ELR (cell line): ENCODE measurements around the gene RPS8.
A peak's percentile ranks its signal among the peaks of the same experiment; 100 is the strongest.
"Not testable (repeated sequence)": the region's sequence is repeated elsewhere in the genome, so short reads cannot be mapped to it uniquely, and the experiment has no call there.

Source experiments
- DNase-seq: peaks from one replicate; pipeline ENCODE4 v3.0.0-alpha.2; 2015; ENCODE audit warnings: low read depth

Gene RPS8

DNA sequence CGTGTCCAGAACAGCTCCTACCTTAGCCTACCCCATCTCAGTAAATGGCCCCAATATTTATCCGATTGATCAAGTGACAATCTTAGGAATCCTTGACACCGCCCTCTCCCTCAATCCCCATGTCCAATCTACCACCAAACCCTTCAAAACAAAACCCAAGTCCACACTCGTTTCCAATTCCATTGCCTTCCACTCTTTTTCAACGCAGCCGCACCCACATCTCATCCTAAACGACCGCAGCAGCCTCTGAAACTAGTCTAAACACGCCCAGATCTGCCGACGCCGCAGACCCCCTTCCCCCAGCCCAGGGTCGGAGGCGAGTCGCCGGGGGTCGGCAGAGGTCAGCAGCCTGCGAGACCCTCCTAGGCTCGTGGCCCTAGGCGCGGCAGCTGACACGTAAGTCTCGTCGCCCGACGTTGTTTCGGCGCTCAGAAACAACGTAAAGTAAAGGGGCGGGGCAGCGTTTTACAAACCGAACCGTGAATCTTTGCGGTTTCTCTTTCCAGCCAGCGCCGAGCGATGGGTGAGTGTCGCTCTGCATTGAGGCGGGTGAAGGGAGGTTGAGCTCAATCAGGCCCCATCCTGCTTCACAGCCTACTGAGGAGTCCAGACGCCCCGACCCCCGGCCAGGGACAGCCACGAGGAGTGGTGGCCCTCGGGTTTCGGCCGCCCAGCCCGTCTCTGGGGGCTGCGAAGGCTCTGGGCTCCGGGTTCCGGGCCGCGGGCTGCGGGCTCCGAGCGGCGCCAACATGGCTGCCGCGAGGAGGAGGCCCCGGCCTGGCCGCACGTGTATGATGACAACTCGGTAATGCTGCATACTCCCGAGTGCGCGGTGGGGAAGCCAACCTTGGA lies at the start of gene RPS8:
Gene RPS8, plus strand, starts transcription at position 463 of the 852 bp plus-strand sequence. Its CDS starts 57 bp downstream, at position 520.
- peak; percentile 97 for DNase-seq

DNA sequence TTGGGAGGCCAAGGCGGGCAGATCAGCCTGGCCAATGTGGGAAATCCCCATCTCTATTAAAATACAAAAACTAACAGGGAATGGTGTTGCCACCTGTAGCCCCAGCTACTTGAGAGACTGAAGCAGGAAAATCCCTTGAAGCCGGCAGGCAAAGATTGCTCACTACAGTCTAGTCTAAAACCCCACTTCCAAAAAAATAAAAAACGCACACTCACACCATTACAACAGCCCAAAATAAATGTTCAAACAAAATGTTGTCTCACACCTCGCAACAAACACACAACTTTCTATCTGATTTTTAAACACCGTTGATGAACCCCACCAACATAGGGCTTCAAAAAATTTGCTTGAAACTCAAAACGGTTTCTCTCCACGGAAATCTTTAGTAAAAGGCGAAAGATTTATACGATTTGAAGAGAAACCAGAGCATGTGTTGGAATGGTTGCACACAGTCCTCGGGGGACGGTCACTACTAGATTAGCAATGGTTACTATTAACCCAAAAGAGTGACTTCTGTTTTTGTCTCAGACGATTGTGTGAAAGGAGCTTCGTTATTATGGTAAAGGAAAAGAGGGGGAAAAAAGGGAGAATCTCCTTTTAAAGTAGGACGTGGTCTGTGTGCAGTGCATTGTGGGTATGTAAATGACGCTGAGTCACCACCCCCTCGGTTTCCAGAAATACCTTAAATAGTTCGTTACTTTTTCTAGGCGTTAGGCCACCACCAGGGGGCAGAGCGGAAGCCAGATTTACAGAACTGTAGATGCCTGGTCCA lies 44.4 kb upstream of the RPS8 start, which contains the start of gene RNU5D-1:
Gene RNU5D-1, minus strand, starts transcription at position 430 of the 772 bp plus-strand sequence.
- DNase-seq = peak; percentile 99

DNA sequence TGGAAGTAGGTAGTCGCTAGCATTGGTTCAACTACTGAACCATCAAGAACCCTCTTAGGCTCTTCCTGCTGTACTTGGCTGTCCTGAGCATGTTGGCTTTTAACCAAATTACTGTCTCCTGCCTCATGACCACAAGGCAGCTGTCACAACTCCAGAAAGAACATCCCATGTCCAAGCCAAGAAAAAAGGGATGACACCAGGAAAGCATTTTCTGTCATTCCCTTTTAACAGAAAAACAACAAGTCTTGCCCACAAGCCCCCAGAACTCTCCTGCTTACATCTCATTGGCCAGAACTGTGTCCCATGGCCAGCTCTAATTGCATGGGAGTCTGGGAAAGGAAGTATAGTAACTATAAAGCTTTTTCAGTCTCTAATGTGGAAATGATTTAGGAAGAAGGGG lies 42.0 kb upstream of the RPS8 start:
- peak; percentile 68 for DNase-seq

DNA sequence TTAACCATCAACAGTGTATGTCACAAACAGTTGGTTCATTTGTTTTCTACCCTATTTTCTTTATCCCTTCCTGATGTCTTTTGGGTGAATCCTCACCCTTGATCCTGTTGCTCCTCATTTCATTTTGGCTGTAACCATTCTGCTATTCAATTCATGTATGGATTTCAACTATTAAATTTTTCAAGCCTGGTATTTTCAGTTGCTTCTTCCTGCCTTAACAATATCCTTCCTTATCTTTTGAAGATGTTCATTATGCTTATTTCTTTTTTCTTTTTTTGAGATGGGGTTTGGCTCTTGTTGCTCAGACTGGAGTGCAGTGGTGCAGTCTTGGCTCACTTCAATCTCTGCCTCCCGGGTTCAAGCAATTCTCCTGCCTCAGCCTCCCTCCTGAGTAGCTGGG lies 41.6 kb upstream of the RPS8 start:
- DNase-seq = no peak

DNA sequence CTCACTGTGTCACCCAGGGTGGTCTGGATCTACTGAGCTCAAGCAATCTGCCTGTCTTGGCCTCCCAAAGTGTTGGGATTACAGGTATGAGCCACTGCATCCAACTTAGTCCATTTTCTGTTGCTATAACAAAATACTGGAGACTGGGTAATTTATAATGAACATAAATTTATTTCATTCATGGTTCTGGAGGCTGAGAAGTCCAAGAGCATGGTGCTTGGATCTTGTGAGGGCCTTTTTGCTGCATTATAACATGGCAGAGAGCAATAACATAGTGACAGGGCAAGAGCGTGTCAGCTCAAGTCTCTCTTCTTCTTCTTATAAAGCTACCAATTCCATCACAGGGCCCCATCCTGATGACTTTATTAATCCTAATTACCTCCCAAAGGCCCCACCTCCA lies 39.3 kb upstream of the RPS8 start:
- no peak for DNase-seq

DNA sequence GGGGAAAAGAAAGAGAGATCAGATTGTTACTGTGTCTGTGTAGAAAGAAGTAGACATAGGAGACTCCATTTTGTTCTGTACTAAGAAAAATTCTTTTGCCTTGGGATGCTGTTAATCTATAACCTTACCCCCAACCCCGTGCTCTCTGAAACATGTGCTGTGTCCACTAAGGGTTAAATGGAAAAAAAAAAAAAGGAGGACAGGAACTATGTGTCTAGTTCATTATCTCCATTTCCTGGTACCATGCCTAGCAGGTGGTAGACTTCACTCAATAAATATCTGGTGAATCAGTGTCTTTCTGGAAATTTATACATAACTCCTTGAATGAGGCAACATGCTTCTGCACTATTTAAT lies 36.4 kb upstream of the RPS8 start:
- DNase-seq = not testable (repeated sequence)

DNA sequence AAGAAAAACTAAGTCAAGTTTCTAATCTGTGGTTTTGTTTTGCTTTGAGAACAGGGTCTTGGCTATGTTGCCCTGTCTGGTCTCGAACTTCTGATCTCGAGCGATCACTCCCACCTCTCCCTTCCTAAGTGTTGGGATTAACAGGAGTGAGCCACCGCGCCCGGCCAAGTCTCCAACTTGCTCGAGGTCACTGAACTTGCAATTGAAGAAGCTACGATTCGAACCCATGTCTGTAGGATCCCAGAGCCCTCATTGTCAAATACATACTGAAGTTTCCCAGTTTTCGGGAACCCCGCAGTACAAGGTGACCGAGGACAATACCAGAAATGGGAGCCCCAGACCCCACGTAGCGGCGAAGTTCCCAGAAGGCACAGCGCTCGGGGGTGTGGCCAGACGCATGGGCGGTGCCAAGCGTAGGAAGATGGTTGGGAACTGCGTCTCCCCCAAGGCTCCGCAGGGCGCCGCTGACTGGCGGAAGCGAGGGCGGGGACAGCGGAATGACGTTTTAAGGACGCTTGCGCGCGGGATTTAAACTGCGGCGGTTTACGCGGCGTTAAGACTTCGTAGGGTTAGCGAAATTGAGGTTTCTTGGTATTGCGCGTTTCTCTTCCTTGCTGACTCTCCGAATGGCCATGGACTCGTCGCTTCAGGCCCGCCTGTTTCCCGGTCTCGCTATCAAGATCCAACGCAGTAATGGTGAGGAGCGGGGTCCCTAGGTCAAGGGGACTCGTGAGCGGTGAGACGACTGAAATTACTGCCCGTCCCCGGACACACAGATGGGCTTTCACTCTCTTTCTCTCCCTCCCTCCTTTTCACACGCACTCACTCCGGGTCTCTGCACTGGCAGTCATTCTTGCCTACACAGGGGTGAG lies 35.8 kb upstream of the RPS8 start, which contains the start of gene KIF2C:
Gene KIF2C, plus strand, starts transcription at position 531 of the 872 bp plus-strand sequence. Its CDS starts 96 bp downstream, at position 627.
- peak; percentile 98 for DNase-seq

DNA sequence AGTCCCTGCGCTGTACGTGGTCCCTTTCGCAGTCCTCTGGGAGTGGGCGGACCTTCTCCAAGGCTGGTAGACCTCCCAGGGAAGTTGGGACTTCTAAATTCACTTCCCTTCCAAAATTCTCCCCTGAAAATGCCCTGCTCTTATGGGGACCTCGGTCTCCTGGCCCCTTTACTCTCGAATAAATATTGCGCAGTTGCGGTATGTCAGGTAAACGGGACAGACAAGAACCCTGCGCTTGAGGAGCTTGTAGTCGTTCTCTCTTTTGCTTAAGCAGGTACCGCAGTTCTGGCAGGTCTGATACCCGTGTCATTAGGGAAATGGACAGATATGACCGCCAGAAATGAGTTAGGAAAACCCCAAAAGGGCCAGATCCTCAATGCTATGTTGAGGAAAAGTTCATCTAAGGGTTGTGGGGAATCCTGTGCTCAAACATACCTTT lies 35.1 kb upstream of the RPS8 start:
- no peak for DNase-seq

DNA sequence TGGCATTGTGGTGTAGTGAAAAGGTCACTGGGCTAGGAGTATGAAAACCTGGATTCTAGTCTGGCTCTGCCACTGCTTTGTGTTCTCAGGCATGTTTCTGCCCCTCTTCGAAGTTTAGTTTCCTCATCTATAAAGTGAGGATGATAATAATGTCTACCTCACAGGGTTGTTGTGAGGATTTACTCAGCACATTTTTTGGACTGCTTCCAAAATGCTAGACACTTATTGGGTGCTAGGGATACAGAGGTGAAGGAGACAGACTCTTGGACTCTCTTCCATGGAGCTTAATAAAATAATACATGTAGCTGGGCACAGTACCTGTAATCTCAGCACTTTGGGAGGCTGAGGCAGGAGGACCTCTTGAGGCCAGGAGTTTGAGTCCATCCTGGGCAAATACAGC lies 32.1 kb upstream of the RPS8 start:
- peak; percentile 23 for DNase-seq

DNA sequence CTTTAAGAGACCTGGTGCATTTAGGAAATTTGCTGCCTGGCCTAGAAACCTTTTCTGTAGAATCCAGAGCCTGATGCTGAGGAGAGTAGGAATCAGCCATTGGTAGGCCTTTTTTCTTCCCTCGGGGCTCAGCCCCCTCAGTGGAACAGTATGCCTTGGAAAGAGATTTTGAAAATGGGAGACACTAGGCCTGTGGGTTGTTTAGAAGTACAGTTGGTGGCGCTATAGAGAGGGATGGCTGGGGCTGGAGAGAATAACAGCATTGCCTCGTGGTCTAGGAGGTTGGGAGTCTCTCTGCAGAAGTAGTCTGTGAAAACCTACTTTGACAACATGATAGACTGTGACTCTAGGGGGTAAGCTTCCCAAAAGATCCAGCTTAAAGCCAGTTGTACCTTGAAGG lies 27.5 kb upstream of the RPS8 start:
- no peak for DNase-seq

DNA sequence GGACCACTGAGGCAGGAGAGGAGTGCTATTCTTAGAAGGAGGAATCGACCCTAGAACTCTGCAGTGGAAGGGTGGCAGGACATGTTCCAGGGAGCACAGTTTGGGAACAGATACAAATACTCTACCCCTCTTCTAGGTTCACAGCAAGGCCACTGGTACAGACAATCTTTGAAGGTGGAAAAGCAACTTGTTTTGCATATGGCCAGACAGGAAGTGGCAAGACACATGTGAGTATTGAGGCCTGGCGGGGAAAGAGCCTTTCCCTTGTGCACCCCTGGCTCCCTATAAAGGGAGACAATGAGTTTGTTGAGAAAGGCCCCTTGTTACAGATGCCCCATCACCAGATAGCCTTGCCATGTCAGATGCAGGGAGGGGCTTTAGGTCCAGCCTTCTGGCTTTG lies 17.9 kb upstream of the RPS8 start:
- no peak for DNase-seq

DNA sequence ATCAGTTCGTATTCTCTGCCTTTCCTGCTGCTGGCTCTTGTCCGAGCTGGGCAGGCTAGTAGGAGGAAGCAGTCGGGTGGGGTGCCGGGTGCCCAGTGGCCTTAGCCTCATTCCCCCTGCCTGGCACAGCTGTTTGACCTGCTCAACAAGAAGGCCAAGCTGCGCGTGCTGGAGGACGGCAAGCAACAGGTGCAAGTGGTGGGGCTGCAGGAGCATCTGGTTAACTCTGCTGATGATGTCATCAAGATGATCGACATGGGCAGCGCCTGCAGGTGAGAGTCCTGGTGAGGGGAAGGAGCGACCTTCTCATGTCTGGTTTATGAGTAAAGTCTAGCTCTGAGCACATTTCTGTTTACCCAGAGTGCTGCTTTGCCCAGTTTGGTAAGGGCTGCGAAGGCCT lies 16.3 kb upstream of the RPS8 start:
- DNase-seq = no peak

DNA sequence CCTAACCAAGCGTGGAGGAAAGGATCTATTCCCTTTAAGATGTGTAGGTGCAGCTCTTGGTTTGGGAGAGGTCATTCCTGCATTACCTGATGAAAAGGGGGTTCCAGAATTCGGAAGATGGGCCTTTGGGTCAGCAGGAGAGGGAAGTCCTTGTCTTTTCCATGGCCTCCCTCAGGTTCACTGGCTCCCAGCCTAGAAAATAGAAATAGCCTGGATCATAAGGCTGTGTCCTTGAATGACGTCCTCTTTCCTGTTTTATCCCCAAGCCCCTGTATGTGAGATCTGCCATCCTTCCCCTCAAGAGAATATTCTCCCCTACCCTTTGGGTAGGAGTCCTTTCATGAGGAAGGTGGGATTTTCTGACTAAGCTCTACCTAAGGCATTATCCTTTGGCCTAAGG lies 14.5 kb upstream of the RPS8 start:
- no peak for DNase-seq

DNA sequence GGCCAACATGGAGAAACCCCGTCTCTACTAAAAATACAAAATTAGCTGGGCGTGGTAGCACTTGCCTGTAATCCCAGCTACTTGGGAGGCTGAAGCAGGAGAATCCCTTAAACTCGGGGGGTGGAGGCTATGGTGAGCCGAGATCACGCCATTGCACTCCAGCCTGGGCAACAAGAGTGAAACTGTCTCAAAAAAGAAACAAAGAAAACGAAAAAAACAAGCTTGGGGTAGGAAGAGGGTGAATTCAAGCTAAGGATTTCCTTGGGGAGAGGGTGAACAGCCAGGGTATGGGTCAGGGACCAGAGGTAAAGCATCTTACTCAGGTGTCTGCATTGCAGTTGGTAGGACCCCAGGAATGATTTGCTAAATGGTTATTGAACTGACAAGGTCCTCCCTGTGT lies 8.9 kb upstream of the RPS8 start:
- DNase-seq = not testable (repeated sequence)

DNA sequence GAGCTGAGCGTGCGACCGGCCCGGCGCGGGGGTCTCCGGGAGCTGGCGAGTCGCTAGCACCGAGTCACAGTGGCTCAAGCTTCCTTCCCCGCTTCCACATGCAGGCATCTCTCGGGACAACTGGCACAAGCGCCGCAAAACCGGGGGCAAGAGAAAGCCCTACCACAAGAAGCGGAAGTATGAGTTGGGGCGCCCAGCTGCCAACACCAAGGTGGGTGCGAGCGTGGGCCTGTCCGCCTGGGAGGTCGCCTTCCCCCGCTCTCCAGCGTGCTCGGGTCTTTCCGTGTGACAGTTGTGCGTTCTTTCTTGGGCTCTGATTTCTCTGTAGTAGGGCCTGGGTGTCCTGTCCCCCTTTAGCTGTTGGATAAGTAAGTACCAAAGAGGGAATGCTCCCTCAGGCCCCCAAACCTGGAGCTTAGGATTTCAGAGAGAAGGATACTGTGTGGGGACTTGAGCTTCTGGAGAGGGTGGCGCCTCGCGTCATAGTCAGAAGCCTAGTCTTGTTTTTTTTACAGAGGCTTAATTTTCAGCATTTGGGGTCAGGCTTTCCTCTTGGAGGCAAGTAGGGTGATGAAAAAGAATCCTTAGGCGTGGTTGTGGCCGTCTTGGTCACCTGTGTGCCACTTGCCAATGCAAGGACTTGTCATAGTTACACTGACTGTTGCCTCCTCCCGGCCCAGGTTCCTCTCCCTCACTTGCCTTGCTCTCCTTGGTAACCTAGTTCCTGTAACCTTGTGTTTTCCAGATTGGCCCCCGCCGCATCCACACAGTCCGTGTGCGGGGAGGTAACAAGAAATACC lies 790 bp downstream of the RPS8 start:
- DNase-seq = peak; percentile 41

DNA sequence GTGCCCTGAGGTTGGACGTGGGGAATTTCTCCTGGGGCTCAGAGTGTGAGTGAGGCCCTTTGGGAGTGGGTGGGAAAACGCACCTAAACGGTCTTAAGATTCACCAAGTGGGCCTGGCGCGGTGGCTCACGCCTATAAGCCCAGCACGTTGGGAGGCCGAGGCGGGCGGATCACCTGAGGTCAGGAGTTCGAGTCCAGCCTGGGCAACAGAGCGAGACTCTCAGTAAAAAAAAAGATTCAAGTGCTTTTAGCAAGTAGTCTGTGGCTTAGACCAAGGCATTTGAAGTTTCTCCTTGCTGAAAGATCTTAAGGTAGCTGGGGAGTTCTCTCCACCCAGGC lies 1.4 kb downstream of the RPS8 start:
- no peak for DNase-seq

DNA sequence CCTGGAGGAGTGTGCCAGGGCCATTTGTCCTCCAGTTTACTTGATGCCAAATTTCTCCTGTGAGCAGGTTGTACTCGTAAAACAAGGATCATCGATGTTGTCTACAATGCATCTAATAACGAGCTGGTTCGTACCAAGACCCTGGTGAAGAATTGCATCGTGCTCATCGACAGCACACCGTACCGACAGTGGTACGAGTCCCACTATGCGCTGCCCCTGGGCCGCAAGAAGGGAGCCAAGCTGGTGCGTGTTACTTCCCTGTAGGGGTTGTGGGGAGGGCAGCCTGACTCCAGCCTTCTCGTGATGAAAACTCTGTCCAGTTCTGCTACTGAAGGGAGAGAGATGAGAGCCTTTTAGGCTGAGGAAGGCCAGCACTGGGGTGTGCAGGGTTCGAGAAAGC lies 2.2 kb downstream of the RPS8 start:
- no peak for DNase-seq

DNA sequence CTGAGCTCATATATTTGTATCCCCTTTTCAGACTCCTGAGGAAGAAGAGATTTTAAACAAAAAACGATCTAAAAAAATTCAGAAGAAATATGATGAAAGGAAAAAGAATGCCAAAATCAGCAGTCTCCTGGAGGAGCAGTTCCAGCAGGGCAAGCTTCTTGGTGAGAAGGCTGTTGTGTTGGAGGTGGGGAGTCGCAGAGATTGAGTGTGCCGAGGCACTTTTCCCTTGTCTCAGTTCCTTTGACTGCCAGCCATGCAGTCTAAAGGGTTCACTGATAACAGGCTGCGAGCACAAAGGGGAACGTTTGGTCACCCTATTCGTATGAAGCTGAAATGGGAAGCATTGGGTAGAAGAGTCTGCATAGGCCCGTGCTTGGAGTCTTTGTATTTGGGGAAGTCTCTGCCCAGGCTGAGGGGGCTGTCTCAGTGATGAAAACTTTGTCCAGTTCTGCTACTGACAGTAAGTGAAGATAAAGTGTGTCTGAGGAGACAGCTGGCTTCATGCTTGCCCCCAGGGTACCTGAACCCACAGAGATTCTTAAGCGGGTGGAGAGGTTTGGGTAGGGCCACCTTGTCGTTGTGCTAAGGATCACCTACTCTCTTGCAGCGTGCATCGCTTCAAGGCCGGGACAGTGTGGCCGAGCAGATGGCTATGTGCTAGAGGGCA lies 2.8 kb downstream of the RPS8 start:
- DNase-seq = no peak

DNA sequence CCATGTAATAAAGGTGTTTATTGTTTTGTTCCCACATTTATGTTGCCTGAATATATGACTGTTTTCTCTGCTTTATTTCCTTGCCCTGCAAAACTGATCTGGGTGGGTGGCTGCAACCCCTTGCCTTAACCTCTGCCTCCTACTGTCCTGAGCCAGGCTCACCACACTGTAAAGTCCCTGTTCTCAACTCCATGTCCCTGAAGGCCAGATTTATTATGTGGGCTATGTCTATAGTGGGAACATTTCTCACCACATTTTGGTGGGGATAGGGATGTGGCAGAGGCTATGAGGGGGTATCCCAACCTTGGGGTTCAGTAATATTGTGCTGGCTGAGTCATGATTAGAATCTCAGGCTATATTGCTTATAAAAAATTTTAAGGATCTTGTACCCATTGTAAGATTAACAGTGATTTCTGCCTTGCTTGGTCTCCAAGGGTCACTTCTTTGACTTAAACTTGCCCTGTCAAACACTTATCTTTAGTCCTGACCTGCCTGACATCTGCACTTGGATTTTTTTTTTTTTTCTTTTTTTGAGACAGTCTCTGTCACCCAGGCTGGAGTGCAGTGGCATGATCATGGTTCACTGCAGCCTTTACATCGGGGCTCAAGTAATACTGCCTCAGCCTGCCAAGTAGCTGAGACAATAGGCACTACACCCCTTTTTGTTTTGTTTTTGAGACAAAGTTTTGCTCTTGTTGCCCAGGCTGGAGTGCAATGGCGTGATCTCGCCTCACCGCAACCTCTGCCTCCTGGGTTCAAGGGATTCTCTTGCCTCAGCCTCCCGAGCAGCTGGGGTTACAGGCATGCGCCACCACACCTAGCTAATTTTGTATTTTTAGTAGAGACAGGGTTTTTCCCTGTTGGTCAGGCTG lies 3.6 kb downstream of the RPS8 start:
- DNase-seq = no peak

DNA sequence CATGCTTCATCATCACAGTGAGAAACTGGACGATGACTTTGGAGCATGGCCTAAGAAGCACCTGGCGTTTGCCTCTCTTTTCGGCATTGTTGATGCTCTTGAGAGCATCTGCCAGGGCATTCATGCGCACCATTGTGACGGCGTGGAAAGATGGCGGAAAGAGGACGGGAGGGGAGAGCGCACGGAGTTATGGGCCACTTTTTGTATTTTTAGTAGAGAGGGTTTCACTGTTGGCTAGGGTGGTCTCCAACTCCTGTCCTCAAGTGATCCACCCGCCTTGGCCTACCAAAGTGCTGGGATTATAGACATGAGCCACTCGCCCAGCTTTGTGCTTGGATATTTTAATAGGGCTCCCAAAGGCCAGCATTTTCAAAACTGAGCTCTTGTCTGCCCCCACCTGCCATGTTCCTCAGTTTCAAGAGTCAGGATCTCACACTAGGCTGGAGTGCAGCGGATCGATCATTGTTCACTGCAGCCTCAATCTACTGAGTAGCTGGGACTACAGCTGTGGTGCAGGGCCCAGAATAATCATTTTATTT lies 5.3 kb downstream of the RPS8 start:
- peak; percentile 46 for DNase-seq
